Natural killer cell (primary cell): ENCODE data around the gene CNTF. TPM values are rescaled to one million over a fixed set of nuclear protein-coding genes. Genes with fewer than 3 reads are reported as not detected.
A peak's percentile ranks its signal among the peaks of the same experiment; 100 is the strongest.

Experiments used
- ATAC-seq, 3 donors: fragments of 150-1000 bp in 2 of 3; fragments of 200-7000 bp in 1 of 3; cut with Tn5 transposase; 1 replicate in 1 of 3; 2 replicates in 2 of 3; pipeline ENCODE4 v1.10.0; 2021; ENCODE audit warnings: mild to moderate bottlenecking in 2 of 3, moderate library complexity in 2 of 3
- DNase-seq, 2 donors: peaks; one replicate each; pipeline versions ENCODE4 v3.0.0 to v3.0.0-alpha.2; 2013 to 2021; ENCODE audit warnings: mixed read lengths in 1 of 2
- H3K27ac ChIP-seq: one replicate; pipeline ENCODE4 v1.5.1; 2013; ENCODE audit warnings: mild to moderate bottlenecking, low read length
- H3K27me3 ChIP-seq: one replicate; pipeline ENCODE4 v1.6.1; 2013; ENCODE audit warnings: low read length; ENCODE audit not compliant: control insufficient read depth, insufficient read depth
- H3K36me3 ChIP-seq: one replicate; pipeline ENCODE4 v1.6.1; 2013; ENCODE audit warnings: low read length; ENCODE audit not compliant: control insufficient read depth, insufficient read depth
- H3K4me1 ChIP-seq: one replicate; pipeline ENCODE4 v1.6.1; 2013; ENCODE audit warnings: low read length; ENCODE audit not compliant: control insufficient read depth, insufficient read depth
- H3K4me3 ChIP-seq: one replicate; pipeline ENCODE4 v1.5.1; 2013; ENCODE audit warnings: low read length
- H3K9me3 ChIP-seq: one replicate; pipeline ENCODE4 v1.6.1; 2013; ENCODE audit warnings: low read length; ENCODE audit not compliant: control insufficient read depth, insufficient read depth
- H3K27ac Mint-ChIP-seq, 2 donors: one replicate each; pipeline ENCODE4 v1.8.0; 2022; ENCODE audit warnings: mild to moderate bottlenecking in 2 of 2, mixed read lengths in 2 of 2, moderate library complexity in 1 of 2
- H3K27me3 Mint-ChIP-seq, 2 donors: one replicate each; pipeline ENCODE4 v1.8.0; 2022; ENCODE audit warnings: low read depth in 2 of 2, mixed read lengths in 2 of 2
- H3K36me3 Mint-ChIP-seq: one replicate; pipeline ENCODE4 v1.8.0; 2022; ENCODE audit warnings: mixed read lengths
- H3K4me1 Mint-ChIP-seq, 2 donors: one replicate each; pipeline ENCODE4 v1.8.0; 2022; ENCODE audit warnings: mixed read lengths in 2 of 2
- H3K4me3 Mint-ChIP-seq: one replicate; pipeline ENCODE4 v1.8.0; 2022; ENCODE audit warnings: mild to moderate bottlenecking, moderate library complexity, mixed read lengths
- H3K9me3 Mint-ChIP-seq, 2 donors: one replicate each; pipeline ENCODE4 v1.8.0; 2022; ENCODE audit warnings: mixed read lengths in 2 of 2
- CTCF ChIP-seq: fragments of 200-600 bp; IDR thresholded peaks from one replicate; pipeline ENCODE4 v1.8.0; 2022; ENCODE audit warnings: antibody characterized with exemption
- WGBS: methylation state at CpG from one replicate; pipeline ENCODE4 v1.1.7; 2013; ENCODE audit warnings: missing lambda C conversion rate; ENCODE audit not compliant: insufficient coverage; 5-methylcytosine and 5-hydroxymethylcytosine counted together
- intact Hi-C: fragments of 100-400 bp; cut with micrococcal nuclease; formaldehyde crosslinking; loops from one replicate; pipeline ENCODE4 v1.14.2; 2022
- total RNA-seq, 4 donors: library from RNA; stranded (reverse); fragments of 120-200 nt in 1 of 4; gene quantifications; one replicate each; pipeline versions ENCODE4 v1.2.3 to v1.2.4, GENCODE V29; 2013 to 2022

The CNTF gene
- total RNA-seq, 3 donors from 2014 or later (not counting 1 experiment from before 2014, with no cell fraction given): 3.6 to 5.5 (median 4.9) TPM

- Mint-ChIP-seq H3K9me3 (no peaks in the 10 kb centered on the region), H3K27me3 (no peaks in the 10 kb centered on the region), H3K36me3 (no peaks in the 10 kb centered on the region), H3K4me3 (no peak overlapping the region), H3K27ac (peak overlapping the region in 1 of 2 donors; percentile 64), H3K4me1 (peaks cover 37 to 64% of the 10 kb centered on the region in 2 donors)
- no peak for TF ChIP-seq CTCF
- Histone ChIP-seq H3K9me3 (no peaks in the 10 kb centered on the region), H3K36me3 (peaks cover 6% of the 10 kb centered on the region), H3K4me1 (no peaks in the 10 kb centered on the region), H3K27me3 (no peaks in the 10 kb centered on the region), H3K27ac (no peak overlapping the region), H3K4me3 (no peak overlapping the region)
- 97% methylated on average over 3 of the region's 5 CpGs for WGBS
- ATAC-seq: no peak
- intact Hi-C loops: no loop called here
- peak in 1 of 2 donors; percentile 19 for DNase-seq
These were observed 29.5 kb upstream of the CNTF start for GRCh38 chr11:58592760-58593472.

- Mint-ChIP-seq H3K4me3 (no peak overlapping the region), H3K36me3 (no peaks in the 10 kb centered on the region), H3K4me1 (peaks cover 51 to 71% of the 10 kb centered on the region in 2 donors), H3K9me3 (no peaks in the 10 kb centered on the region), H3K27me3 (no peaks in the 10 kb centered on the region), H3K27ac (no peak overlapping the region)
- DNase-seq (no peak), ATAC-seq (no peak)
- H3K27ac ChIP-seq: no peak overlapping the region
- TF ChIP-seq CTCF: no peak
- no peaks in the 10 kb centered on the region for H3K27me3 ChIP-seq
- H3K4me1 ChIP-seq: no peaks in the 10 kb centered on the region
- no peak overlapping the region for H3K4me3 ChIP-seq
- 76% methylated on average over 3 of the region's 4 CpGs for WGBS
- peaks cover 6% of the 10 kb centered on the region for H3K36me3 ChIP-seq
- no peaks in the 10 kb centered on the region for H3K9me3 ChIP-seq
- intact Hi-C loops: no loop called here
These were observed 27.6 kb upstream of the CNTF start for GRCh38 chr11:58594826-58595225.

- no peaks in the 10 kb centered on the region for H3K27me3 Mint-ChIP-seq
- peaks cover 6% of the 10 kb centered on the region for H3K36me3 ChIP-seq
- no peaks in the 10 kb centered on the region for H3K36me3 Mint-ChIP-seq
- TF ChIP-seq CTCF: no peak
- peaks cover 65 to 70% of the 10 kb centered on the region in 2 donors for H3K4me1 Mint-ChIP-seq
- DNase-seq: no peak
- no peaks in the 10 kb centered on the region for H3K27me3 ChIP-seq
- 96% methylated on average over 3 of the region's 3 CpGs for WGBS
- H3K4me3 ChIP-seq: no peak overlapping the region
- H3K4me1 ChIP-seq: no peaks in the 10 kb centered on the region
- no peak for ATAC-seq
- H3K27ac Mint-ChIP-seq: peak overlapping the region; percentile 57 to 68
- H3K27ac ChIP-seq: no peak overlapping the region
- intact Hi-C loops: no loop called here
- H3K9me3 ChIP-seq: no peaks in the 10 kb centered on the region
- no peak overlapping the region for H3K4me3 Mint-ChIP-seq
- H3K9me3 Mint-ChIP-seq: no peaks in the 10 kb centered on the region
These were observed 25.8 kb upstream of the CNTF start for GRCh38 chr11:58596621-58597020.
